MCF 10A (cell line): ENCODE results near the gene GNLY. TPM values are rescaled to one million over a fixed set of nuclear protein-coding genes. Genes with fewer than 3 reads are reported as not detected.
"Not testable (repeated sequence)": the region's sequence is repeated elsewhere in the genome, so short reads cannot be mapped to it uniquely, and the experiment has no call there.

Experiments
- BruUV-seq: library from RNA; stranded (reverse); fragments of 400-500 nt; replicated peaks from 2 replicates; lab custom pipeline; 2021; lab: Mats Ljungman, UMichigan
- CTCF ChIA-PET: fragments of 300-600 bp; sonication (Branson Sonifier 250); formaldehyde crosslinking; extraction: SDS; loops from one replicate; lab custom pipeline; 2021; ENCODE audit warnings: antibody characterized with exemption, inconsistent platforms; lab: Yijun Ruan, JAX
- POLR2A ChIA-PET: fragments of 300-600, 350-650 bp; sonication (Branson Sonifier 250); formaldehyde crosslinking; extraction: SDS; loops from one replicate; lab custom pipeline; 2020; ENCODE audit warnings: antibody characterized with exemption, inconsistent platforms; lab: Yijun Ruan, JAX
- DNase-seq: peaks from one replicate; pipeline ENCODE4 v3.0.0-alpha.2; 2018; ENCODE audit not compliant: unreplicated experiment
- H3K27ac Mint-ChIP-seq: one replicate; pipeline ENCODE4 v1.8.0; 2022; ENCODE audit warnings: mild to moderate bottlenecking, low read depth, mixed read lengths; ENCODE audit not compliant: unreplicated experiment
- H3K27me3 Mint-ChIP-seq: one replicate; pipeline ENCODE4 v1.8.0; 2022; ENCODE audit warnings: mixed read lengths; ENCODE audit not compliant: insufficient read depth, unreplicated experiment
- H3K36me3 Mint-ChIP-seq: one replicate; pipeline ENCODE4 v1.8.0; 2022; ENCODE audit warnings: mild to moderate bottlenecking, moderate library complexity, mixed read lengths; ENCODE audit not compliant: insufficient read depth, unreplicated experiment
- H3K4me1 Mint-ChIP-seq: one replicate; pipeline ENCODE4 v1.8.0; 2022; ENCODE audit warnings: mixed read lengths; ENCODE audit not compliant: insufficient read depth, unreplicated experiment
- H3K4me3 Mint-ChIP-seq: one replicate; pipeline ENCODE4 v1.8.0; 2022; ENCODE audit warnings: mild to moderate bottlenecking, moderate library complexity, mixed read lengths; ENCODE audit not compliant: unreplicated experiment
- H3K9me3 Mint-ChIP-seq: one replicate; pipeline ENCODE4 v1.8.0; 2022; ENCODE audit warnings: mixed read lengths; ENCODE audit not compliant: unreplicated experiment
- CTCF ChIP-seq: fragments of 200-600 bp; IDR thresholded peaks from one replicate; pipeline ENCODE4 v1.8.0; 2022; ENCODE audit warnings: antibody characterized with exemption, mild to moderate bottlenecking; ENCODE audit not compliant: unreplicated experiment
- intact Hi-C: fragments of 100-400 bp; cut with micrococcal nuclease; formaldehyde crosslinking; loops from 2 replicates; pipeline ENCODE4 v1.14.1; 2022
- total RNA-seq: library from RNA; stranded (reverse); gene quantifications from 2 replicates; pipeline ENCODE4 v1.2.3, GENCODE V29; 2022

GNLY gene
- total RNA-seq, 1 experiment from 2014 or later, result not detected

GRCh38 chr2:85655961-85656417 is 38.2 kb upstream of the GNLY start:
- no peak for DNase-seq
- Mint-ChIP-seq H3K9me3 (no peaks in the 10 kb centered on the region), H3K4me1 (no peaks in the 10 kb centered on the region), H3K4me3 (no peak overlapping the region), H3K27ac (no peak overlapping the region), H3K27me3 (no peaks in the 10 kb centered on the region), H3K36me3 (peaks cover 56% of the 10 kb centered on the region)
- TF ChIP-seq CTCF, result no peak
- BruUV-seq, result no TSS peak
- POLR2A ChIA-PET, result no interaction called here
- intact Hi-C loops, result no loop called here
- CTCF ChIA-PET, result interaction anchor here (0.7 to 5.4 kb wide), 2 partner anchors 19 to 50 kb away, joined by 3 to 35 read pairs; no protein-coding TSS in a partner anchor

GRCh38 chr2:85656468-85656867 is 37.7 kb upstream of the GNLY start:
- Mint-ChIP-seq H3K27ac (no peak overlapping the region), H3K9me3 (no peaks in the 10 kb centered on the region), H3K27me3 (no peaks in the 10 kb centered on the region), H3K4me3 (no peak overlapping the region), H3K36me3 (peaks cover 51% of the 10 kb centered on the region), H3K4me1 (no peaks in the 10 kb centered on the region)
- intact Hi-C loops, result no loop called here
- BruUV-seq, result no TSS peak
- CTCF ChIA-PET, result interaction anchor here (0.6 to 5.4 kb wide), 3 partner anchors 19 to 49 kb away, joined by 3 to 35 read pairs (median 3); no protein-coding TSS in a partner anchor
- POLR2A ChIA-PET, result interaction anchor here (0.6 kb wide), 1 partner anchor 426 kb away, joined by 3 read pairs; no protein-coding TSS in a partner anchor
- no peak for DNase-seq
- TF ChIP-seq CTCF, result no peak

DNA sequence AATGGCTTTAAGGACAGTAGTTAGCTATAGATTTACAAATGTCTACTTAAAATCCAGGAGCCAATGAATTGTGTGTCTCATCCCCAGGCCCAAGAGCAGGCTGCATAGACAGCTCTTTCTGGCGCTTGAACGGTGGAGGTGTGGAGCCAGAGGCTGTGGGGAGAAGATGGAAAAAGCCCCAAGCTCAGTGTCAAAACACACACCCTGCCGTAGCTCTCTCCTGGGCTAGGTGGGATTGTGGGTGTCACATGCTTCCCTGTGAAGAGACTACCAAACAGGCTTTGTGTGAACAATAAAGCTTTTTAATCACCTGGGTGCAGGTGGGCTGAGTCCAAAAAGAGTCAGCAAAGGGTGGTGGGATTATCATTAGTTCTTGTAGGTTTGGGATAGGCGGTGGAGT is 36.8 kb upstream of the GNLY start:
- H3K27ac Mint-ChIP-seq, intact Hi-C loops, BruUV-seq, H3K4me3 Mint-ChIP-seq, H3K27me3 Mint-ChIP-seq, DNase-seq, H3K4me1 Mint-ChIP-seq, H3K9me3 Mint-ChIP-seq, POLR2A ChIA-PET: not testable (repeated sequence)
- CTCF ChIA-PET, result interaction anchor here (0.7 to 5.4 kb wide), 4 partner anchors 20 to 156 kb away, joined by 3 to 35 read pairs (median 6); no protein-coding TSS in a partner anchor
- peaks cover 41% of the 10 kb centered on the region for H3K36me3 Mint-ChIP-seq

GRCh38 chr2:85659324-85659981 is 34.7 kb upstream of the GNLY start:
- CTCF ChIA-PET, result interaction anchor here (0.7 to 5.4 kb wide), 6 partner anchors 11 to 173 kb away, joined by 3 to 35 read pairs (median 10); no protein-coding TSS in a partner anchor

GRCh38 chr2:85660301-85660700 is 33.9 kb upstream of the GNLY start:
- intact Hi-C loops, H3K9me3 Mint-ChIP-seq, H3K27ac Mint-ChIP-seq, H3K4me1 Mint-ChIP-seq, H3K4me3 Mint-ChIP-seq, H3K27me3 Mint-ChIP-seq, POLR2A ChIA-PET, DNase-seq, BruUV-seq: not testable (repeated sequence)
- CTCF ChIA-PET, result interaction anchor here (0.7 to 5.4 kb wide), 5 partner anchors 12 to 46 kb away, joined by 3 to 35 read pairs (median 11); no protein-coding TSS in a partner anchor
- H3K36me3 Mint-ChIP-seq, result peaks cover 14% of the 10 kb centered on the region

More at GRCh38 chr2:85659324-85659981, 34.7 kb upstream of the GNLY start:
- DNase-seq, result no peak
- no peaks in the 10 kb centered on the region for H3K27me3 Mint-ChIP-seq
- POLR2A ChIA-PET, result no interaction called here
- no peak for TF ChIP-seq CTCF
- H3K4me1 Mint-ChIP-seq, result peaks cover 4% of the 10 kb centered on the region
- no TSS peak for BruUV-seq
- H3K36me3 Mint-ChIP-seq, result peaks cover 21% of the 10 kb centered on the region
- intact Hi-C loops, result no loop called here
- H3K4me3 Mint-ChIP-seq, result no peak overlapping the region
- H3K27ac Mint-ChIP-seq, result no peak overlapping the region
- no peaks in the 10 kb centered on the region for H3K9me3 Mint-ChIP-seq
